Thyroid gland (tissue), 4 donors: ENCODE results near the gene VWA3A. TPM values are rescaled to one million over a fixed set of nuclear protein-coding genes. Genes with fewer than 3 reads are reported as not detected.

Source experiments
- DNase-seq, 2 donors: peaks; one replicate each; pipeline ENCODE4 v3.0.0-alpha.2; 2019
- H3K27ac ChIP-seq, 3 donors: fragments of 200-600 bp; sonication (generic); 1 replicate in 2 of 3; 2 replicates in 1 of 3; pipeline ENCODE4 v1.5.1; 2016 to 2019; ENCODE audit warnings: mild to moderate bottlenecking in 1 of 3, moderate library complexity in 1 of 3
- H3K27me3 ChIP-seq: fragments of 200-600 bp; sonication (generic); one replicate; pipeline ENCODE4 v1.5.1; 2019
- H3K36me3 ChIP-seq, 2 donors: fragments of 200-600 bp; sonication (generic); one replicate each; pipeline ENCODE4 v1.5.1; 2016 to 2019
- H3K4me1 ChIP-seq, 2 donors: fragments of 200-600 bp; sonication (generic); one replicate each; pipeline ENCODE4 v1.5.1; 2017 to 2019
- H3K4me3 ChIP-seq, 3 donors: fragments of 200-600 bp; sonication (generic); replicated peaks in 1 of 3; 1 replicate in 2 of 3; 2 replicates in 1 of 3; pipeline ENCODE4 v1.5.1; 2016; ENCODE audit warnings: mild to moderate bottlenecking in 1 of 3
- H3K9me3 ChIP-seq: fragments of 200-600 bp; sonication (generic); one replicate; pipeline ENCODE4 v1.5.1; 2017
- POLR2A ChIP-seq, 2 donors: fragments of 450-650 bp; IDR thresholded peaks; one replicate each; pipeline ENCODE4 v1.6.1; 2017; ENCODE audit warnings: antibody characterized with exemption in 2 of 2, mild to moderate bottlenecking in 2 of 2, moderate library complexity in 1 of 2
- WGBS, 2 donors: methylation state at CpG; one replicate each; pipeline ENCODE4 v1.1.5; 2017; 5-methylcytosine and 5-hydroxymethylcytosine counted together
- intact Hi-C: fragments of 100-400 bp; cut with DNase I; formaldehyde crosslinking; loops from one replicate; pipeline ENCODE4 v1.15.1; 2023
- total RNA-seq, 4 donors: library from RNA; depleted of rRNA; stranded (reverse); fragments of >200 nt; gene quantifications; one replicate each; pipeline ENCODE4 v1.2.3, GENCODE V29; 2016
- TF ChIP-seq, protein P1 (sequence below), 6 experiments: fragments of 200-600 bp in 3 of 6; fragments of 450-650 bp in 3 of 6; sonication (generic) in 3 of 6; IDR thresholded peaks; one replicate each; pipeline ENCODE4 v1.5.1; 2016 to 2019; ENCODE audit warnings: antibody characterized with exemption in 6 of 6, mild to moderate bottlenecking in 2 of 6, inconsistent platforms in 1 of 6, moderate library complexity in 1 of 6

Gene VWA3A
- total RNA-seq, 4 donors from 2014 or later = 0.56 TPM; not detected in 3

DNA sequence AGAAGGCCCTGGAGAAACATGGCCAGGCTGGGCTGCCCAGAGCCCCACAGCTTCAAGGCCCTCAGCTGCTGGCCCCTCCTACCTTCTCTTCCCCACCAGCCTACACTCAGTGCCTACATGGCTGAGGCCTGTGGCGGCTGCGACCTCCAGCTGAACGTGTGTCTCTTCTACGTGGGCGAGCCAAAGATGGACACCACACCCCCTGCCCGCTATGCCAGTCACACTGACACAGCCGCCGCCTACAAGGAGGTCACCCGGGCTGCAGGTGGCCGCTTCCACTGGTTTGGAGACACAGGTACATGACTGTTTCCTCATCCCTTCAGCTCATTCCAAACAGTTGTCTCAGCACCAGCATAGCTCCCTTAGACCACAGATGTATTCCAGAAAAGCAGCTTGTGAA is 40.5 kb downstream of the VWA3A start:
- Histone ChIP-seq H3K36me3 (no peaks in the 10 kb centered on the region), H3K9me3 (no peaks in the 10 kb centered on the region), H3K4me3 (no peak overlapping the region), H3K4me1 (no peaks in the 10 kb centered on the region), H3K27ac (no peak overlapping the region), H3K27me3 (no peaks in the 10 kb centered on the region)
- 90 to 91% methylated on average over 10 of the region's 10 CpGs for WGBS, 2 donors
- intact Hi-C loops = no loop called here
- TF ChIP-seq, protein P1, sequence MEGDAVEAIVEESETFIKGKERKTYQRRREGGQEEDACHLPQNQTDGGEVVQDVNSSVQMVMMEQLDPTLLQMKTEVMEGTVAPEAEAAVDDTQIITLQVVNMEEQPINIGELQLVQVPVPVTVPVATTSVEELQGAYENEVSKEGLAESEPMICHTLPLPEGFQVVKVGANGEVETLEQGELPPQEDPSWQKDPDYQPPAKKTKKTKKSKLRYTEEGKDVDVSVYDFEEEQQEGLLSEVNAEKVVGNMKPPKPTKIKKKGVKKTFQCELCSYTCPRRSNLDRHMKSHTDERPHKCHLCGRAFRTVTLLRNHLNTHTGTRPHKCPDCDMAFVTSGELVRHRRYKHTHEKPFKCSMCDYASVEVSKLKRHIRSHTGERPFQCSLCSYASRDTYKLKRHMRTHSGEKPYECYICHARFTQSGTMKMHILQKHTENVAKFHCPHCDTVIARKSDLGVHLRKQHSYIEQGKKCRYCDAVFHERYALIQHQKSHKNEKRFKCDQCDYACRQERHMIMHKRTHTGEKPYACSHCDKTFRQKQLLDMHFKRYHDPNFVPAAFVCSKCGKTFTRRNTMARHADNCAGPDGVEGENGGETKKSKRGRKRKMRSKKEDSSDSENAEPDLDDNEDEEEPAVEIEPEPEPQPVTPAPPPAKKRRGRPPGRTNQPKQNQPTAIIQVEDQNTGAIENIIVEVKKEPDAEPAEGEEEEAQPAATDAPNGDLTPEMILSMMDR (IDR thresholded peaks at IDR 0.05) = no peak
- TF ChIP-seq POLR2A (IDR thresholded peaks at IDR 0.05) = no peak
- DNase-seq = no peak

DNA sequence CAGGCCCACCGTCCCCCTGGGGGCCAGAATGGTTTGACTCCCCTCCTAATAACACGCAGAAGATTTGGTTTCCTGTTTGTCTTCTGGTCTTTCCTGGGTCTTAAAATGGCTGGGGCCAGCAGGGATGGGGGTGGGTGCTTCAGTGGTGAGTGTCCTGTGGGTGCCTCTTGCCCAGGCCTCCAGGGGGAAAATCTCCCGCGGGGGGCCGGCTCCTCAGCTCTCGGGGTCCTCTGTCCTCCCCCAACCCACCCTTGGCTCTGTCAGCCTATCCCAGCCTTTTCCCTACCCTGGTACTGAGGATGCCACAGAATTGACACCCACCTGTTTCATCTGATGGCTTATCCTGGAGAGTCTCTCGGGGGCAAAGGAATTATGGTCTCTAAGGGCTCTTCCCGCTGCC is 46.1 kb downstream of the VWA3A start:
- WGBS, 2 donors = 46 to 66% methylated on average over 8 of the region's 8 CpGs
- no peak overlapping the region for H3K4me3 ChIP-seq
- TF ChIP-seq, protein P1 (IDR thresholded peaks at IDR 0.05) = no peak
- no peak for TF ChIP-seq POLR2A (IDR thresholded peaks at IDR 0.05)
- no peaks in the 10 kb centered on the region for H3K9me3 ChIP-seq
- H3K4me1 ChIP-seq = no peaks in the 10 kb centered on the region
- intact Hi-C loops = no loop called here
- DNase-seq = no peak
- no peaks in the 10 kb centered on the region for H3K36me3 ChIP-seq
- no peaks in the 10 kb centered on the region for H3K27me3 ChIP-seq
- no peak overlapping the region for H3K27ac ChIP-seq

DNA sequence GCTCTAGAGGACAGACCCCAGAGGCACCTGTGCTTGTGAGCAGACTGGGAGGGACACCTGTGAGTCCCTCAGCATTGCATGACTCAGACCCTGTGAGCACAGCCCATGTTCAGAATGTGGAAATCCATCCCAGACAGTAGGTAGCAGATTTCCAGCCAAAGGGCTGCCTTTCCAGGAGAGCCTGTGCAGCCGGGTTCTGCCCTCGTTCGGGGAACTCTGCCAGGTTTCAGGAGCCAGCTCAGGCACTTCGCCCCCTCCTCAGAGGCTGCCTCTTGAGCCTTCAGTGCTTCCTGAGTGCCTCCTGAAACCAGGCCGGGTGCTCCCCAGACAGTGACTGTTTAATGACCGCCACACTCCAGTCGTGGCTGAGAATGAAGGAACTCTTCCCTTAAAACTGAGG is 46.7 kb downstream of the VWA3A start:
- intact Hi-C loops = no loop called here
- H3K9me3 ChIP-seq = no peaks in the 10 kb centered on the region
- no peaks in the 10 kb centered on the region for H3K4me1 ChIP-seq
- H3K4me3 ChIP-seq = no peak overlapping the region
- H3K27ac ChIP-seq = no peak overlapping the region
- 18 to 50% methylated on average over 1 to 4 of the region's 7 CpGs for WGBS, 2 donors
- DNase-seq = peak; percentile 86 to 88
- no peaks in the 10 kb centered on the region for H3K36me3 ChIP-seq
- H3K27me3 ChIP-seq = no peaks in the 10 kb centered on the region
- TF ChIP-seq POLR2A (IDR thresholded peaks at IDR 0.05) = no peak
- TF ChIP-seq, protein P1 (IDR thresholded peaks at IDR 0.05) = no peak

DNA sequence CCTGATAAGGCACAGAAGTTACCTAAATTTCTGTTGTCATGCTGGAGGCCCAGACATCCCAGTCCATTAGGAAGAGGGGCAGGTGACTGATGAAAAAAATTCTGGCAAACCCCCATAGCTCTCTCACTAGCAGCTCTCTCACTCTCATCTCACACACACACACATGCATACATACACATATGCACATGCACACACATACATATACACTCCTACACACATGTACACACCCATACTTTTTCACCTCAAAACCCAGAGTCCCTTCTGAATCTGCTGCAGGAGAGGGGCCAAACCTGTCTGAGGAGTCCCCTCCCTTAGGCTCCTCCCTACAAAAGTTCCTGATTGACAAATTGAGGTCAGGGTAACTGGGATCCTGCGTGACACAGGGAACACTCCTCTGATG is 47.4 kb downstream of the VWA3A start:
- TF ChIP-seq, protein P1 (IDR thresholded peaks at IDR 0.05) = no peak
- TF ChIP-seq POLR2A (IDR thresholded peaks at IDR 0.05) = no peak
- intact Hi-C loops = no loop called here
- Histone ChIP-seq H3K4me1 (no peaks in the 10 kb centered on the region), H3K36me3 (no peaks in the 10 kb centered on the region), H3K4me3 (no peak overlapping the region), H3K27me3 (no peaks in the 10 kb centered on the region), H3K27ac (no peak overlapping the region), H3K9me3 (no peaks in the 10 kb centered on the region)
- WGBS, 2 donors = 70 to 93% methylated on average over 1 of the region's 1 CpG
- no peak for DNase-seq

DNA sequence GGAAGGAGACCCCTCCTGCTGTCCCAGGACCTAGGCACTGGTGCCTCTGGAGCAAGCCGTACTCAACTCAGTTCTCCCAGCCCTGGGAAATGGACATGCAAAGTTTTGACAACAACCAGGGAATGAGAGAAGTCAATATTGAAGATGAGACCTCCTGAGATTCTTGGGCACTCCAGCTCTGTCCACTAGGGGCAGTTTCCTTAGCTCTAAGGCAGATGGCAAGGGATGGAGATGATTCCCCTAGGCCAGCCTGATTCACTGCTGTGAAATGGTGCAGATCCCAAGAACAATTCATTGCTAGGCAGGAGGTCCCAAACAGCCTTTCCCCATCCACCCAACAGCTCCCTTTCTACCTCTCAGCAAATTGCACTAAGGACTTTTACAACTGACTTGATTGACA is 49.4 kb downstream of the VWA3A start:
- Histone ChIP-seq H3K36me3 (no peaks in the 10 kb centered on the region), H3K27me3 (no peaks in the 10 kb centered on the region), H3K4me1 (no peaks in the 10 kb centered on the region), H3K4me3 (no peak overlapping the region), H3K27ac (no peak overlapping the region), H3K9me3 (no peaks in the 10 kb centered on the region)
- TF ChIP-seq, protein P1 (IDR thresholded peaks at IDR 0.05) = peak in 1 of 6 experiments; percentile 26
- TF ChIP-seq POLR2A (IDR thresholded peaks at IDR 0.05) = no peak
- no peak for DNase-seq
- intact Hi-C loops = no loop called here
- WGBS, 2 donors = 93 to 100% methylated on average over 1 of the region's 1 CpG
